ENCODE data around the gene SLC3A2.

The SLC3A2 gene

GRCh38 chr11:62911137-62912130 lies 30.7 kb downstream of the SLC3A2 start:
- no peak for DNase-seq

- no peak for DNase-seq
Observed at GRCh38 chr11:62912268-62912667, 31.6 kb downstream of the SLC3A2 start.

- DNase-seq: no peak
Observed at GRCh38 chr11:62914416-62914815, 33.7 kb downstream of the SLC3A2 start.

GRCh38 chr11:62917906-62918502 lies 37.3 kb downstream of the SLC3A2 start:
- DNase-seq: no peak

- DNase-seq: no peak
Observed at GRCh38 chr11:62918531-62918930, 37.8 kb downstream of the SLC3A2 start.

- DNase-seq: no peak
Observed at GRCh38 chr11:62919476-62919875, 38.8 kb downstream of the SLC3A2 start.

- DNase-seq: no peak
Observed at GRCh38 chr11:62919898-62920640, 39.4 kb downstream of the SLC3A2 start.

GRCh38 chr11:62921201-62921572 lies 40.5 kb downstream of the SLC3A2 start, which contains the start of gene CHRM1:
TSS of gene CHRM1 (minus strand) at chr11:62921363. CDS start at chr11:62911100, 10,263 bp downstream.
- DNase-seq: peak in 1 of 2 experiments; percentile 12

GRCh38 chr11:62921573-62922188 lies 41.0 kb downstream of the SLC3A2 start:
- DNase-seq: peak; percentile 51 to 54

- DNase-seq: no peak
Observed at GRCh38 chr11:62922189-62922589, 41.5 kb downstream of the SLC3A2 start.

- no peak for DNase-seq
Observed at GRCh38 chr11:62922653-62923431, 42.1 kb downstream of the SLC3A2 start.

- DNase-seq: no peak
Observed at GRCh38 chr11:62923601-62924411, 43.1 kb downstream of the SLC3A2 start.

- no peak for DNase-seq
Observed at GRCh38 chr11:62925308-62925707, 44.6 kb downstream of the SLC3A2 start.

- no peak for DNase-seq
Observed at GRCh38 chr11:62925745-62926679, 45.3 kb downstream of the SLC3A2 start.

GRCh38 chr11:62926680-62927455 lies 46.2 kb downstream of the SLC3A2 start:
- no peak for DNase-seq

GRCh38 chr11:62928011-62928410 lies 47.3 kb downstream of the SLC3A2 start:
- DNase-seq: no peak

GRCh38 chr11:62930157-62930556 lies 49.5 kb downstream of the SLC3A2 start:
- DNase-seq: no peak

- no peak for DNase-seq
Observed at GRCh38 chr11:62930666-62931065, 50.0 kb downstream of the SLC3A2 start.
